Measurements from ENCODE around the gene PXN. TPM values are rescaled to one million over a fixed set of nuclear protein-coding genes. Genes with fewer than 3 reads are reported as not detected.

PXN gene
- total RNA-seq, 1 donor from 2014 or later: 54.5 TPM

GRCh38 chr12:120264086-120264903, 1.2 kb downstream of the PXN start:
- Mint-ChIP-seq H3K36me3 (ENCODE audit: low read depth) (no peaks in the 10 kb centered on the region), H3K9me3 (no peaks in the 10 kb centered on the region), H3K4me1 (peaks cover 53% of the 10 kb centered on the region), H3K27ac (ENCODE audit: unreplicated experiment) (peak overlapping the region; percentile 3), H3K27me3 (ENCODE audit: low read depth) (peaks cover 3% of the 10 kb centered on the region), H3K4me3 (peak overlapping the region; percentile 92)
- TF ChIP-seq, protein P1, sequence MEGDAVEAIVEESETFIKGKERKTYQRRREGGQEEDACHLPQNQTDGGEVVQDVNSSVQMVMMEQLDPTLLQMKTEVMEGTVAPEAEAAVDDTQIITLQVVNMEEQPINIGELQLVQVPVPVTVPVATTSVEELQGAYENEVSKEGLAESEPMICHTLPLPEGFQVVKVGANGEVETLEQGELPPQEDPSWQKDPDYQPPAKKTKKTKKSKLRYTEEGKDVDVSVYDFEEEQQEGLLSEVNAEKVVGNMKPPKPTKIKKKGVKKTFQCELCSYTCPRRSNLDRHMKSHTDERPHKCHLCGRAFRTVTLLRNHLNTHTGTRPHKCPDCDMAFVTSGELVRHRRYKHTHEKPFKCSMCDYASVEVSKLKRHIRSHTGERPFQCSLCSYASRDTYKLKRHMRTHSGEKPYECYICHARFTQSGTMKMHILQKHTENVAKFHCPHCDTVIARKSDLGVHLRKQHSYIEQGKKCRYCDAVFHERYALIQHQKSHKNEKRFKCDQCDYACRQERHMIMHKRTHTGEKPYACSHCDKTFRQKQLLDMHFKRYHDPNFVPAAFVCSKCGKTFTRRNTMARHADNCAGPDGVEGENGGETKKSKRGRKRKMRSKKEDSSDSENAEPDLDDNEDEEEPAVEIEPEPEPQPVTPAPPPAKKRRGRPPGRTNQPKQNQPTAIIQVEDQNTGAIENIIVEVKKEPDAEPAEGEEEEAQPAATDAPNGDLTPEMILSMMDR (conservative IDR thresholded peaks at IDR 0.05): no peak
- no peak for DNase-seq (ENCODE audit: low read depth, low spot score)

- peaks cover 3% of the 10 kb centered on the region for H3K27me3 Mint-ChIP-seq (ENCODE audit: low read depth)
- H3K36me3 Mint-ChIP-seq (ENCODE audit: low read depth): no peaks in the 10 kb centered on the region
These were observed 1.8 kb downstream of the PXN start for GRCh38 chr12:120263748-120264085.

GRCh38 chr12:120262852-120263747, 2.4 kb downstream of the PXN start:
- no peak for DNase-seq (ENCODE audit: low read depth, low spot score)
- peak overlapping the region; percentile 92 for H3K4me3 Mint-ChIP-seq
- no peaks in the 10 kb centered on the region for H3K9me3 Mint-ChIP-seq
- H3K36me3 Mint-ChIP-seq (ENCODE audit: low read depth): no peaks in the 10 kb centered on the region
- TF ChIP-seq, protein P1 (conservative IDR thresholded peaks at IDR 0.05): no peak
- H3K27ac Mint-ChIP-seq (ENCODE audit: unreplicated experiment): peak overlapping the region; percentile 55
- H3K27me3 Mint-ChIP-seq (ENCODE audit: low read depth): peaks cover 3% of the 10 kb centered on the region
- peaks cover 61% of the 10 kb centered on the region for H3K4me1 Mint-ChIP-seq

More at GRCh38 chr12:120263748-120264085, 1.8 kb downstream of the PXN start:
- Mint-ChIP-seq H3K4me3 (peak overlapping the region; percentile 92), H3K27ac (ENCODE audit: unreplicated experiment) (peak overlapping the region; percentile 55), H3K4me1 (peaks cover 55% of the 10 kb centered on the region), H3K9me3 (no peaks in the 10 kb centered on the region)
- TF ChIP-seq, protein P1 (conservative IDR thresholded peaks at IDR 0.05): no peak
- DNase-seq (ENCODE audit: low read depth, low spot score): no peak

DNA sequence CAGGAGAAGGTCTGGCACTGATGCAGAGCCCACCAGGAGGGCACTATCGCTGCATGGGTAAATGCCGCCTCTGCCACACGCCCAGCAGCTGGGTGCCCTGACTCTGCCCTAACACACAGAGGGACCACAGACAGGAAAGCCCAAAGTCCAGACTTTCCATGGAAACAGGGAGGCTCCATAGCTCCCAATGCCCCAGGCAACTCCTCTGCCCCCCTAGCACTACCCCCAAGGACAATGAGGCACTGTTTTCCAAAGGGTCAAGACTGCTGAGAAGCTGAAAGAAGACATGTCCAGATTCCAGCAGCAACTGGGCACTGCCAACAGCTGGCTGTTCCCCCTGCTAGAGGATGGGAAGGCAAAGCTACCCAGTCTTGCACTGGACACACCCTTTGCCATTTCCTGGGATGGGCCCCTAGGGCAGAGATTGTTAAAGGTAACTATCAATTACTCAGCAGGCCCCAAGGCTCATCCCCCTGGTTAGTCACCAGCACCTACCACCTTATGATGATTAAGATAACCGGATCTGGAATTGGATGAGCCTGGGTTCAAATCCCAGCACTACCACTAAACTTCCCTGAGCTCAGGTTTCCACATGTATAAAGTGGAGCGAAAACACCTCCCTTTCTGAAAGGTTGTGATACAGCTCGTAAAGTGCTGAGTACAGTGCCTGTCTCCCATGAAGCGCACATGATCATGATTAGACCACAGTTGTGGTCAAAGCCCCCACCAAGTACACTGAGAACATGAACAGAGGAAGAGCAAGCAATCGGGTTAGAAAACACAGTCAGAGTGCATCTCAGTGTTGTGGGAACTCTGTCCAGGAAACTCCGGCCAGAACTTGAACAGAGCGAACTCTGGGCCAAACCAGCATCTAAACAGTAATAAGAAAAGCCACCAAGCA, 3.3 kb downstream of the PXN start:
- H3K27me3 Mint-ChIP-seq (ENCODE audit: low read depth): peaks cover 3% of the 10 kb centered on the region
- peak overlapping the region; percentile 92 for H3K4me3 Mint-ChIP-seq
- H3K36me3 Mint-ChIP-seq (ENCODE audit: low read depth): no peaks in the 10 kb centered on the region
- TF ChIP-seq, protein P1 (conservative IDR thresholded peaks at IDR 0.05): no peak
- no peaks in the 10 kb centered on the region for H3K9me3 Mint-ChIP-seq
- H3K4me1 Mint-ChIP-seq: peaks cover 67% of the 10 kb centered on the region
- peak overlapping the region; percentile 54 for H3K27ac Mint-ChIP-seq (ENCODE audit: unreplicated experiment)
- no peak for DNase-seq (ENCODE audit: low read depth, low spot score)

DNA sequence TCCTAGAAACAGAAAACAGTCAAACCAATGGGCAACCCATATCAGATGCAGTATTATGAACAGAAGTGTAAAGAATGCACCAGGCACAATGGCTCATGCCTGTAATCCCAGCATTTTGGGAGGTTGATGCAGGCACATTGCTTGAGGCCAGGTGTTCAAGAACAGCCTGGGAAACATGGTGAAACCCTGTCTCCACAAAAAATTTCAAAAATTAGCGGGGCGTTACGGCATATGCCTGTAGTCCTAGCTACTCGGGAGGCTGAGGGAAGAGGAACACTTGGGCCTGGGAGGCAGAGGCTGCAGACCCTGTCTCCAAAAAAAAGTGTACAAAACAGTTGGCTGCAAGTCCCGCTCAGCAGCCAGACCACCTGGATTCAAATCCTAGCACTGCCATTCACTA, 4.9 kb downstream of the PXN start:
- Mint-ChIP-seq H3K4me3 (peak overlapping the region; percentile 67), H3K36me3 (ENCODE audit: low read depth) (no peaks in the 10 kb centered on the region), H3K9me3 (no peaks in the 10 kb centered on the region), H3K27ac (ENCODE audit: unreplicated experiment) (no peak overlapping the region), H3K4me1 (peaks cover 65% of the 10 kb centered on the region), H3K27me3 (ENCODE audit: low read depth) (peaks cover 3% of the 10 kb centered on the region)
- DNase-seq (ENCODE audit: low read depth, low spot score): no peak
- TF ChIP-seq, protein P1 (conservative IDR thresholded peaks at IDR 0.05): no peak

All from neural crest cell (in vitro differentiated cells).